GM12864 (cell line): ENCODE measurements around the gene CNTNAP2.

Experiments used
- DNase-seq: peaks from one replicate; pipeline ENCODE4 v3.0.0-alpha.2; 2011; ENCODE audit warnings: low read depth
- H3K4me3 ChIP-seq: 2 replicates; pipeline ENCODE4 v1.5.1; 2011; ENCODE audit warnings: mild to moderate bottlenecking, low read depth, low read length, control low read depth
- TF ChIP-seq, protein P1 (sequence below): IDR thresholded peaks from 2 replicates; pipeline ENCODE4 v1.5.1; 2011; ENCODE audit warnings: low read depth, mild to moderate bottlenecking, moderate library complexity, low read length, control low read depth, inconsistent platforms; ENCODE audit errors: missing control alignments

Gene CNTNAP2

DNA sequence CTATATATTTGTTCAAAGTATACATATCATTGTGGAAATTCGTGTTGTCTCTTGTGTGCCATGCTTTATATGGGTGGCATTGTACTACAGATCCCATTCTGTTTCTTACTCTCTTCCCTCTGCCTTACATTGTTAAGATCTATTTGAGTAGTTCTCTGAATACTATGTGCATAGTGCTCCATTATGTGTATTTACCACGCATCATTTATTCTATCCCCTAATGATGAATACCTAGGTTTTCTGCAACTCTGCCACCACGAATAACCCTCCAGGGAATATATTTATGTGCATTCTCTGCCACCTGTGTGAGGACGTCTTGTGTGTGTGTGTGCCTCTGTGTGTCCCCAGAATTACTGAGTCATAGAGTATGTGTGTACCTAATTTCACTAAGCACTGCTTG is 2042.7 kb downstream of the CNTNAP2 start:
- TF ChIP-seq, protein P1, sequence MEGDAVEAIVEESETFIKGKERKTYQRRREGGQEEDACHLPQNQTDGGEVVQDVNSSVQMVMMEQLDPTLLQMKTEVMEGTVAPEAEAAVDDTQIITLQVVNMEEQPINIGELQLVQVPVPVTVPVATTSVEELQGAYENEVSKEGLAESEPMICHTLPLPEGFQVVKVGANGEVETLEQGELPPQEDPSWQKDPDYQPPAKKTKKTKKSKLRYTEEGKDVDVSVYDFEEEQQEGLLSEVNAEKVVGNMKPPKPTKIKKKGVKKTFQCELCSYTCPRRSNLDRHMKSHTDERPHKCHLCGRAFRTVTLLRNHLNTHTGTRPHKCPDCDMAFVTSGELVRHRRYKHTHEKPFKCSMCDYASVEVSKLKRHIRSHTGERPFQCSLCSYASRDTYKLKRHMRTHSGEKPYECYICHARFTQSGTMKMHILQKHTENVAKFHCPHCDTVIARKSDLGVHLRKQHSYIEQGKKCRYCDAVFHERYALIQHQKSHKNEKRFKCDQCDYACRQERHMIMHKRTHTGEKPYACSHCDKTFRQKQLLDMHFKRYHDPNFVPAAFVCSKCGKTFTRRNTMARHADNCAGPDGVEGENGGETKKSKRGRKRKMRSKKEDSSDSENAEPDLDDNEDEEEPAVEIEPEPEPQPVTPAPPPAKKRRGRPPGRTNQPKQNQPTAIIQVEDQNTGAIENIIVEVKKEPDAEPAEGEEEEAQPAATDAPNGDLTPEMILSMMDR, result no peak
- DNase-seq, result no peak
- H3K4me3 ChIP-seq, result no peak overlapping the region

DNA sequence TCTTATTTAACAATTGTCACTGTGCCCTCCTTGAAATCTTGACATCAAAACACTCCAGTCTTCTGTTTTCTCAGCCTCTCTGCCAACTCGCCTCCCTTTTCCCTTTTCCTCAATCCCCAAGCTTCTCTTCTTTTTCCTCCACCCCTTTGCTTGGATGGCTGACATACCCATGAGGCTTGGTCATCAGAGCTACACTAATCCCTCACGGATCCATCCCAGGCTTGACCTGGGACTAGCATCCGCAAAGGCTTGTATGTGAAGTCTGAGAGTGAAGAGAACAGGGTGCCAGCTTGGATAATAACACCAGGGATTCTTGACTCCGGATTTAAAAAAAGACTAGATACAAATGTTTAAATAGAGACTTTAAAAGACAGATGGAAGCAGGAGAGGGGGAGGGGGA is 2045.2 kb downstream of the CNTNAP2 start:
- TF ChIP-seq, protein P1, result no peak
- no peak for DNase-seq

DNA sequence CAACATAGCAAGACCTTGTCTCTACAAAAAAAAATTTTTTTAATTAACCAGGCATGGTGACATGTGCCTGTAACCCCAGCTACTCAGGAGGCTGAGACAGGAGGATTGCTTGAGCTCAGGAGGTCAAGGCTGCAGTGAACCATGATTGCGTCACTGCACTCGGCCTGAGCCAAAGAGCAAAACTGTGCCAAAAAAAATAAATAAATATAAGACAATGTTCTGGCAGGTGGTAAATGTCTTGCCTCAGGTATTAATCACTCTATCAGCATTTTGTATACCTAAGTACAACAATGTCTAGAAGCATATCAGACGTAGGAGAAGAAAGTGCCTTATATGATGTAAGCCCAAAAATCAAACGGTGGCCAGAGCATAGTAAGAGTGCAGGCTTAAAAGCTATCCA is 2046.2 kb downstream of the CNTNAP2 start:
- TF ChIP-seq, protein P1, result no peak
- DNase-seq, result no peak
- H3K4me3 ChIP-seq, result no peak overlapping the region

More for the DNA sequence above, 2045.2 kb downstream of the CNTNAP2 start:
- H3K4me3 ChIP-seq, result no peak overlapping the region

DNA sequence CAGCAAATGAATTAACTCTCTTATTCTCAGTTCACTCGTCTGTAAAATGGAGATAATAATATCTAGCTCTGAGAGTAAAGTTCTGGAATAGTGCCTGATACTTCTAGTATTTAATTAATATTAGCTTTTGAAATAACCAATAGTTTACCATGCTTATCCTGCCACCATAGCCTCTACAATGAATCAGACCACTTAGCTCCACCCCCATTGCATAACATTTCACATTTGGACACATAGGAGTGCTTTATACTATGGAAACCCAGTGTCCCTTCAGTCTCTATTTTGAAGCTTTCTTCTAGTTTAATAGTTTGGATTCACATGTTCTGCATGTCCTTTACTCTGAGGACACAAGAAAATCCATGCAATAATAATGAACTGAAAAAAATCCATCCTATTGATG is 2046.6 kb downstream of the CNTNAP2 start:
- H3K4me3 ChIP-seq, result no peak overlapping the region
- no peak for DNase-seq
- TF ChIP-seq, protein P1, result no peak

DNA sequence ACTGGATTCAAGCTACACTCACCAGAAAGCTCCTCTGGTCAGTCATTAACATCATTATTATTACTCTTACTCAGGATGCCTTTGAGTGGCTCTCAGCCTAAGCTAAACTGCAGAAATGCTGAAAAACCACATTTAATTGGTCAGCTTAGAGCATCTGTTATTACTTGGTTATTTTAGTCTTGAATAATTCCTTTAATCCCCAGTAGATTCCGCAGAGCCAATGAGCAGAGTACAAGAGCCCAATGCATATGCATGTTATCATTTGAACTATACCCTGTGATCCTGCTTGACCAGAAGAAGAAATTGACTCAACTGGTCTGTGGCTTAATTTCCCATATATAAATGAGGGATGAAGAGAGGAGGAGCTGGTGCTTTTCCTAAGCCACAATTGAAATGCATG is 2056.3 kb downstream of the CNTNAP2 start:
- no peak for DNase-seq
- TF ChIP-seq, protein P1, result no peak

DNA sequence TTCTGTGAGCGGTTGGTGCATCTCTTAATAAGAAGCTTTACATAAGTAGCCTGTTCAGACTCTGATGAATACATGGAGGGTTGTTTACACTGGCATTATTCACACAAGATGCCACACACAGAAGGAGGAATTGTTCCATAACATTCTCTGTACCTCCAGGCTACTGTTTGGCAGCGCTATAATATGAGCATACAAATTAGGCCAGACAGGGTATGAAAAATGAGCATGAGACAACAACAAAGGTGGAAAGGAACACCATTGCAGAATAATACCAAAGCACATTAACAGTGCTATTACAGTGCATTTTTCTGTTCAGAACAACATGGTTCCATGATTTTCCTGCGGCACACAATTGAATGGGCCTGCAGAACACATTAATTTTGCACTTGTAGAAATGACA is 2056.8 kb downstream of the CNTNAP2 start:
- TF ChIP-seq, protein P1, result no peak
- DNase-seq, result no peak
- H3K4me3 ChIP-seq, result no peak overlapping the region

More for the DNA sequence above, 2056.3 kb downstream of the CNTNAP2 start:
- H3K4me3 ChIP-seq, result no peak overlapping the region

DNA sequence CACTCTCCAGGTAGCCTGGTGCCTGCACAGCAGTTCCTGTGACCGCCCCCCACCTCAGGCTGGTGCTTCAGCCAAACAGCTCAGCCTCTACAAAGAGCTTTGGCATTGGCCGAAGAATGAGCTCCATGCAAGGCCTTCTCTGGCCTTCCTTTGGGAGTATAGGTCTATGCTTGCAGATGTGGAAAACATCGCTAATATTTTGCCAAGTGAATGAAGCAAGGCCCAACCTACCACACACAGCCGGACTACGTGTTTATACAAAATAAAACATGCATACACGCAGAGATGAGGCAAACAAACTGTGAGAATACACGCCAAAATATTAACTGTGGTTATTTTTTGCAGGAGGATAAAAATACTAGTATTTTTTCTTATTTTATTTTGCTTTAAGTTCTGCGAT is 2057.8 kb downstream of the CNTNAP2 start:
- TF ChIP-seq, protein P1, result no peak
- no peak overlapping the region for H3K4me3 ChIP-seq
- DNase-seq, result no peak
